Sciatic nerve (tissue), 2 donors: ENCODE measurements around the gene SRP9. TPM values are rescaled to one million over a fixed set of nuclear protein-coding genes. Genes with fewer than 3 reads are reported as not detected.

Experiments
- ATAC-seq: fragments of 200-7000 bp; cut with Tn5 transposase; one replicate; pipeline ENCODE4 v1.9.1; 2020; ENCODE audit warnings: mild to moderate bottlenecking, moderate library complexity
- DNase-seq: peaks from one replicate; pipeline ENCODE4 v3.0.0-alpha.2; 2020; ENCODE audit warnings: low spot score
- intact Hi-C: fragments of 100-400 bp; cut with DNase I; formaldehyde crosslinking; loops from one replicate; pipeline ENCODE4 v1.14.2; 2022
- total RNA-seq: library from RNA; stranded (reverse); fragmentation: NEBNext Ultra II Directional; extraction: Animal tissue kit (Norgen Biotek cat#: 25700); gene quantifications from one replicate; pipeline ENCODE4 v1.2.1, GENCODE V29; 2021
- donor health status: DM: no; HTN: no; CAD: no.
- donor health status: DM: no; HTN: no; CAD: no.

Gene SRP9
- 151 TPM for total RNA-seq

GRCh38 chr1:225777583-225778336 is at the start of gene SRP9:
SRP9 (plus strand) TSS chr1:225777826; CDS start chr1:225777941, 115 bp downstream.
- DNase-seq (peak; percentile 99), ATAC-seq (peak; percentile 100)
- intact Hi-C loops, result loop anchor here (1.0 kb wide), 1 partner anchor 133 kb away; no protein-coding TSS in a partner anchor

- intact Hi-C loops, result no loop called here
- DNase-seq (no peak), ATAC-seq (no peak)
These were observed 46.1 kb upstream of the SRP9 start for GRCh38 chr1:225731491-225731890.

GRCh38 chr1:225733254-225733653 is 44.4 kb upstream of the SRP9 start:
- intact Hi-C loops, result no loop called here
- ATAC-seq (no peak), DNase-seq (no peak)

- intact Hi-C loops, result no loop called here
- DNase-seq, result peak; percentile 67
These were observed 42.1 kb upstream of the SRP9 start for GRCh38 chr1:225735252-225736149.

GRCh38 chr1:225736437-225737098 is 41.1 kb upstream of the SRP9 start:
- peak; percentile 2 for ATAC-seq
- intact Hi-C loops, result no loop called here
- no peak for DNase-seq

More at GRCh38 chr1:225735252-225736149, 42.1 kb upstream of the SRP9 start:
- ATAC-seq, result peak; percentile 95

GRCh38 chr1:225737161-225737560 is 40.5 kb upstream of the SRP9 start:
- ATAC-seq (no peak), DNase-seq (no peak)
- intact Hi-C loops, result no loop called here

GRCh38 chr1:225737866-225738265 is 39.8 kb upstream of the SRP9 start:
- intact Hi-C loops, result no loop called here
- DNase-seq, result no peak
- ATAC-seq, result no peak

- intact Hi-C loops, result no loop called here
- ATAC-seq (no peak), DNase-seq (no peak)
These were observed 38.9 kb upstream of the SRP9 start for GRCh38 chr1:225738763-225739162.

GRCh38 chr1:225739542-225740107 is 38.0 kb upstream of the SRP9 start:
- intact Hi-C loops, result no loop called here
- DNase-seq (no peak), ATAC-seq (no peak)

GRCh38 chr1:225744745-225745144 is 32.9 kb upstream of the SRP9 start:
- ATAC-seq (no peak), DNase-seq (no peak)
- intact Hi-C loops, result no loop called here

GRCh38 chr1:225745273-225745672 is 32.4 kb upstream of the SRP9 start:
- intact Hi-C loops, result no loop called here
- ATAC-seq (no peak), DNase-seq (no peak)

- intact Hi-C loops, result no loop called here
These were observed 31.1 kb upstream of the SRP9 start for GRCh38 chr1:225746361-225747179.

GRCh38 chr1:225747566-225747965 is 30.1 kb upstream of the SRP9 start:
- intact Hi-C loops, result no loop called here
- ATAC-seq, result no peak
- DNase-seq, result no peak

More at GRCh38 chr1:225746361-225747179, 31.1 kb upstream of the SRP9 start:
- ATAC-seq (peak; percentile 96), DNase-seq (peak; percentile 76)

- ATAC-seq, result no peak
- intact Hi-C loops, result no loop called here
- no peak for DNase-seq
These were observed 29.1 kb upstream of the SRP9 start for GRCh38 chr1:225748529-225748928.

- intact Hi-C loops, result no loop called here
- ATAC-seq, result no peak
- DNase-seq, result no peak
These were observed 27.9 kb upstream of the SRP9 start for GRCh38 chr1:225749706-225750105.

- intact Hi-C loops, result no loop called here
- no peak for ATAC-seq
- DNase-seq, result no peak
These were observed 27.2 kb upstream of the SRP9 start for GRCh38 chr1:225750420-225750819.

GRCh38 chr1:225750875-225751824 is 26.5 kb upstream of the SRP9 start:
- no peak for ATAC-seq
- intact Hi-C loops, result no loop called here

More at GRCh38 chr1:225750875-225751824, 26.5 kb upstream of the SRP9 start:
- DNase-seq, result no peak
